ENCODE results near the gene PGM1. TPM values are rescaled to one million over a fixed set of nuclear protein-coding genes. Genes with fewer than 3 reads are reported as not detected.

Gene PGM1
- total and polyA plus RNA-seq, 9 of the 15 experiments (the other 6 are each of a cell fraction or from before 2014, with no cell fraction given) = 0.03 to 0.31 (median 0.09) TPM; not detected in 5

DNA sequence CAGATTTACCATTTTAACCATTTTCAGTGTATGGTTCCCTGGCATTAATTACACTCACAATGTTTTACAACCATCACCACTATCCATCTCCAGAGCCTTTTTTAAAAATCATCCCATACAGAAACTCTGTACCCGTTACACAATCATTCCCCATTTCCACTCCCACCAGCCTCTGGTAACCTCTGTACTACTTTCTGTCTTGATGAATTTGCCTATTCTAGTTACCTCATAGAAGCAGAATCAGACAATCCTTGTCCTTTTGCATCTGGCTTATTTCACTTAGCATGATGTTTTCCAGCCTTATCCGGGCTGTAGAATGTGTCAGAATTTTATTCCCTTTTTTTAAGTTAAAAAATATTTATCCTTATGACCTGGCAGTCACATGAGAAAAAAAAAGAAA is 33.0 kb downstream of the PGM1 start:
- Histone ChIP-seq H3K9me3 (replicated peaks; ENCODE audit: control insufficient read depth, insufficient read depth, low read depth, low read length) (no peaks in the 10 kb centered on the region), H4K20me1 (replicated peaks; ENCODE audit: control insufficient read depth, insufficient read depth, low read length) (no peaks in the 10 kb centered on the region), H3K4me1 (replicated peaks in 1 of 2; ENCODE audit: control insufficient read depth in 2 of 2, insufficient read depth in 2 of 2, low read length in 2 of 2) (no peaks in the 10 kb centered on the region), H3K9ac (ENCODE audit: insufficient read depth in 1 of 2, low read depth in 2 of 2, low read length in 2 of 2) (no peak overlapping the region), H3K4me2 (ENCODE audit: insufficient read depth, low read length) (no peak overlapping the region), H3K27me3 (ENCODE audit: control insufficient read depth in 2 of 2, insufficient read depth in 2 of 2, low read length in 2 of 2) (peaks cover 6 to 13% of the 10 kb centered on the region in 2 experiments; a peak in 4 of 5 replicates), H2AFZ (ENCODE audit: low read depth, low read length) (no peak overlapping the region), H3K36me3 (ENCODE audit: control insufficient read depth, insufficient read depth, low read length) (no peaks in the 10 kb centered on the region), H3K27ac (ENCODE audit: extremely low read depth, low read depth, low read length) (no peak overlapping the region), H3K9me1 (ENCODE audit: control insufficient read depth, insufficient read depth, low read length) (no peaks in the 10 kb centered on the region), H3K4me3 (no peak overlapping the region), H3K79me2 (ENCODE audit: control insufficient read depth, insufficient read depth, low read length) (no peaks in the 10 kb centered on the region)
- ChIA-PET POLR2A (no interaction called here), CTCF (ENCODE audit: low intra/inter-chr PET ratio) (no interaction called here)
- intact Hi-C loops (cut with micrococcal nuclease) = no loop called here
- BruUV-seq (replicated peaks) = no TSS peak
- ATAC-seq (no peak), DNase-seq (ENCODE audit: extremely low read depth in 1 of 4, low spot score in 3 of 4) (no peak), FAIRE-seq (no peak)
- WGBS (ENCODE audit: insufficient coverage, low coverage, missing lambda C conversion rate) = 0% methylated on average over 2 of the region's 2 CpGs
- in situ Hi-C loops (cut with MboI) = no loop called here
- TF ChIP-seq ZNF274 (IDR thresholded peaks at IDR 0.05; ENCODE audit: borderline replicate concordance, low read depth, low read length) (no peak), VEZF1 (CRISPR knock-in tag; IDR thresholded peaks at IDR 0.05) (no peak), ZHX1 (conservative IDR thresholded peaks at IDR 0.05; ENCODE audit: low read length) (no peak), ELF1 (tag; IDR thresholded peaks at IDR 0.05) (no peak)
- TF ChIP-seq, protein P1, sequence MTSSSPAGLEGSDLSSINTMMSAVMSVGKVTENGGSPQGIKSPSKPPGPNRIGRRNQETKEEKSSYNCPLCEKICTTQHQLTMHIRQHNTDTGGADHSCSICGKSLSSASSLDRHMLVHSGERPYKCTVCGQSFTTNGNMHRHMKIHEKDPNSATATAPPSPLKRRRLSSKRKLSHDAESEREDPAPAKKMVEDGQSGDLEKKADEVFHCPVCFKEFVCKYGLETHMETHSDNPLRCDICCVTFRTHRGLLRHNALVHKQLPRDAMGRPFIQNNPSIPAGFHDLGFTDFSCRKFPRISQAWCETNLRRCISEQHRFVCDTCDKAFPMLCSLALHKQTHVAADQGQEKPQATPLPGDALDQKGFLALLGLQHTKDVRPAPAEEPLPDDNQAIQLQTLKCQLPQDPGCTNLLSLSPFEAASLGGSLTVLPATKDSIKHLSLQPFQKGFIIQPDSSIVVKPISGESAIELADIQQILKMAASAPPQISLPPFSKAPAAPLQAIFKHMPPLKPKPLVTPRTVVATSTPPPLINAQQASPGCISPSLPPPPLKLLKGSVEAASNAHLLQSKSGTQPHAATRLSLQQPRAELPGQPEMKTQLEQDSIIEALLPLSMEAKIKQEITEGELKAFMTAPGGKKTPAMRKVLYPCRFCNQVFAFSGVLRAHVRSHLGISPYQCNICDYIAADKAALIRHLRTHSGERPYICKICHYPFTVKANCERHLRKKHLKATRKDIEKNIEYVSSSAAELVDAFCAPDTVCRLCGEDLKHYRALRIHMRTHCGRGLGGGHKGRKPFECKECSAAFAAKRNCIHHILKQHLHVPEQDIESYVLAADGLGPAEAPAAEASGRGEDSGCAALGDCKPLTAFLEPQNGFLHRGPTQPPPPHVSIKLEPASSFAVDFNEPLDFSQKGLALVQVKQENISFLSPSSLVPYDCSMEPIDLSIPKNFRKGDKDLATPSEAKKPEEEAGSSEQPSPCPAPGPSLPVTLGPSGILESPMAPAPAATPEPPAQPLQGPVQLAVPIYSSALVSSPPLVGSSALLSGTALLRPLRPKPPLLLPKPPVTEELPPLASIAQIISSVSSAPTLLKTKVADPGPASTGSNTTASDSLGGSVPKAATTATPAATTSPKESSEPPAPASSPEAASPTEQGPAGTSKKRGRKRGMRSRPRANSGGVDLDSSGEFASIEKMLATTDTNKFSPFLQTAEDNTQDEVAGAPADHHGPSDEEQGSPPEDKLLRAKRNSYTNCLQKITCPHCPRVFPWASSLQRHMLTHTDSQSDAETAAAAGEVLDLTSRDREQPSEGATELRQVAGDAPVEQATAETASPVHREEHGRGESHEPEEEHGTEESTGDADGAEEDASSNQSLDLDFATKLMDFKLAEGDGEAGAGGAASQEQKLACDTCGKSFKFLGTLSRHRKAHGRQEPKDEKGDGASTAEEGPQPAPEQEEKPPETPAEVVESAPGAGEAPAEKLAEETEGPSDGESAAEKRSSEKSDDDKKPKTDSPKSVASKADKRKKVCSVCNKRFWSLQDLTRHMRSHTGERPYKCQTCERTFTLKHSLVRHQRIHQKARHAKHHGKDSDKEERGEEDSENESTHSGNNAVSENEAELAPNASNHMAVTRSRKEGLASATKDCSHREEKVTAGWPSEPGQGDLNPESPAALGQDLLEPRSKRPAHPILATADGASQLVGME (CRISPR knock-in tag; IDR thresholded peaks at IDR 0.05) = no peak
- TF ChIP-seq, protein P2, sequence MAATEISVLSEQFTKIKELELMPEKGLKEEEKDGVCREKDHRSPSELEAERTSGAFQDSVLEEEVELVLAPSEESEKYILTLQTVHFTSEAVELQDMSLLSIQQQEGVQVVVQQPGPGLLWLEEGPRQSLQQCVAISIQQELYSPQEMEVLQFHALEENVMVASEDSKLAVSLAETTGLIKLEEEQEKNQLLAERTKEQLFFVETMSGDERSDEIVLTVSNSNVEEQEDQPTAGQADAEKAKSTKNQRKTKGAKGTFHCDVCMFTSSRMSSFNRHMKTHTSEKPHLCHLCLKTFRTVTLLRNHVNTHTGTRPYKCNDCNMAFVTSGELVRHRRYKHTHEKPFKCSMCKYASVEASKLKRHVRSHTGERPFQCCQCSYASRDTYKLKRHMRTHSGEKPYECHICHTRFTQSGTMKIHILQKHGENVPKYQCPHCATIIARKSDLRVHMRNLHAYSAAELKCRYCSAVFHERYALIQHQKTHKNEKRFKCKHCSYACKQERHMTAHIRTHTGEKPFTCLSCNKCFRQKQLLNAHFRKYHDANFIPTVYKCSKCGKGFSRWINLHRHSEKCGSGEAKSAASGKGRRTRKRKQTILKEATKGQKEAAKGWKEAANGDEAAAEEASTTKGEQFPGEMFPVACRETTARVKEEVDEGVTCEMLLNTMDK (IDR thresholded peaks at IDR 0.05; ENCODE audit: borderline replicate concordance, insufficient read depth, low read depth, low read length, poor library complexity, severe bottlenecking) = no peak

Measured in K562 (cell line).